Ectodermal cell (in vitro differentiated cells): ENCODE results near the gene POU2F3.

Source experiments
- H3K27ac ChIP-seq: 2 replicates; pipeline ENCODE4 v1.7.0; 2013; ENCODE audit warnings: mild to moderate bottlenecking, low read depth, low read length; ENCODE audit not compliant: insufficient read depth, poor library complexity, severe bottlenecking
- H3K27me3 ChIP-seq: 2 replicates; pipeline ENCODE4 v1.7.0; 2013; ENCODE audit warnings: mild to moderate bottlenecking, low read length; ENCODE audit not compliant: insufficient read depth, control insufficient read depth, poor library complexity, severe bottlenecking
- H3K36me3 ChIP-seq: one replicate; pipeline ENCODE4 v1.7.0; 2013; ENCODE audit warnings: low read length; ENCODE audit not compliant: control insufficient read depth, insufficient read depth
- H3K4me1 ChIP-seq: one replicate; pipeline ENCODE4 v1.7.0; 2013; ENCODE audit warnings: low read length; ENCODE audit not compliant: control insufficient read depth, insufficient read depth
- H3K4me3 ChIP-seq: 2 replicates; pipeline ENCODE4 v1.7.0; 2013; ENCODE audit warnings: low read depth, low read length, control low read depth; ENCODE audit not compliant: insufficient read depth
- H3K9me3 ChIP-seq: 2 replicates; pipeline ENCODE4 v1.7.0; 2013; ENCODE audit warnings: mild to moderate bottlenecking, low read length, moderate library complexity; ENCODE audit not compliant: control insufficient read depth
- WGBS, 2 experiments: methylation state at CpG; one replicate each; pipeline ENCODE4 v1.1.7; 2013; ENCODE audit warnings: missing lambda C conversion rate in 2 of 2; 5-methylcytosine and 5-hydroxymethylcytosine counted together

POU2F3 gene

GRCh38 chr11:120329556-120329955 is 89.6 kb downstream of the POU2F3 start:
- WGBS, 2 experiments = 79 to 80% methylated on average over 3 of the region's 3 CpGs
- Histone ChIP-seq H3K27me3 (no peaks in the 10 kb centered on the region), H3K27ac (no peak overlapping the region), H3K4me1 (peaks cover 8% of the 10 kb centered on the region), H3K4me3 (no peak overlapping the region), H3K36me3 (peaks cover 8% of the 10 kb centered on the region), H3K9me3 (no peaks in the 10 kb centered on the region)

GRCh38 chr11:120330045-120330444 is 90.1 kb downstream of the POU2F3 start:
- Histone ChIP-seq H3K4me1 (peaks cover 8% of the 10 kb centered on the region), H3K27ac (no peak overlapping the region), H3K27me3 (no peaks in the 10 kb centered on the region), H3K9me3 (no peaks in the 10 kb centered on the region), H3K36me3 (peaks cover 8% of the 10 kb centered on the region), H3K4me3 (no peak overlapping the region)
- WGBS, 2 experiments = 92 to 97% methylated on average over 6 of the region's 6 CpGs

GRCh38 chr11:120331301-120331996 is 91.5 kb downstream of the POU2F3 start:
- peaks cover 2% of the 10 kb centered on the region for H3K4me1 ChIP-seq
- H3K4me3 ChIP-seq = no peak overlapping the region
- H3K27ac ChIP-seq = no peak overlapping the region
- no peaks in the 10 kb centered on the region for H3K27me3 ChIP-seq
- peaks cover 8% of the 10 kb centered on the region for H3K36me3 ChIP-seq
- 93 to 97% methylated on average over 2 of the region's 2 CpGs for WGBS, 2 experiments
- no peaks in the 10 kb centered on the region for H3K9me3 ChIP-seq

GRCh38 chr11:120332822-120333716 is 93.1 kb downstream of the POU2F3 start:
- no peaks in the 10 kb centered on the region for H3K4me1 ChIP-seq
- peaks cover 8% of the 10 kb centered on the region for H3K36me3 ChIP-seq
- H3K27ac ChIP-seq = no peak overlapping the region
- no peaks in the 10 kb centered on the region for H3K9me3 ChIP-seq
- H3K27me3 ChIP-seq = no peaks in the 10 kb centered on the region
- no peak overlapping the region for H3K4me3 ChIP-seq
- 95 to 98% methylated on average over 3 of the region's 5 CpGs for WGBS, 2 experiments

GRCh38 chr11:120333801-120334200 is 93.9 kb downstream of the POU2F3 start:
- 93 to 94% methylated on average over 1 of the region's 1 CpG for WGBS, 2 experiments
- no peaks in the 10 kb centered on the region for H3K4me1 ChIP-seq
- H3K27me3 ChIP-seq = no peaks in the 10 kb centered on the region
- no peaks in the 10 kb centered on the region for H3K9me3 ChIP-seq
- H3K4me3 ChIP-seq = no peak overlapping the region
- peaks cover 8% of the 10 kb centered on the region for H3K36me3 ChIP-seq
- H3K27ac ChIP-seq = no peak overlapping the region

GRCh38 chr11:120334332-120334731 is 94.4 kb downstream of the POU2F3 start:
- H3K27me3 ChIP-seq = no peaks in the 10 kb centered on the region
- H3K4me3 ChIP-seq = no peak overlapping the region
- peaks cover 8% of the 10 kb centered on the region for H3K36me3 ChIP-seq
- no peak overlapping the region for H3K27ac ChIP-seq
- no peaks in the 10 kb centered on the region for H3K9me3 ChIP-seq
- 50 to 74% methylated on average over 1 of the region's 1 CpG for WGBS, 2 experiments
- H3K4me1 ChIP-seq = peaks cover 2% of the 10 kb centered on the region

- peaks cover 8% of the 10 kb centered on the region for H3K36me3 ChIP-seq
- H3K27ac ChIP-seq = no peak overlapping the region
- H3K9me3 ChIP-seq = no peaks in the 10 kb centered on the region
- no peaks in the 10 kb centered on the region for H3K27me3 ChIP-seq
- 5 to 14% methylated on average over 8 of the region's 8 CpGs for WGBS, 2 experiments
- peaks cover 8% of the 10 kb centered on the region for H3K4me1 ChIP-seq
- H3K4me3 ChIP-seq = peak overlapping the region; percentile 91
These were observed 95.0 kb downstream of the POU2F3 start for GRCh38 chr11:120334894-120335462.

GRCh38 chr11:120335556-120335907 is 95.6 kb downstream of the POU2F3 start:
- H3K4me1 ChIP-seq = peaks cover 8% of the 10 kb centered on the region
- no peaks in the 10 kb centered on the region for H3K27me3 ChIP-seq
- H3K9me3 ChIP-seq = no peaks in the 10 kb centered on the region
- 3 to 4% methylated on average over 19 of the region's 19 CpGs for WGBS, 2 experiments
- peak overlapping the region; percentile 91 for H3K4me3 ChIP-seq
- no peak overlapping the region for H3K27ac ChIP-seq
- H3K36me3 ChIP-seq = peaks cover 8% of the 10 kb centered on the region

GRCh38 chr11:120335908-120336640 is 96.1 kb downstream of the POU2F3 start, which contains the start of gene ARHGEF12:
Gene ARHGEF12 (plus strand): TSS chr11:120336413. CDS start chr11:120337244, 831 bp downstream.
- no peaks in the 10 kb centered on the region for H3K9me3 ChIP-seq
- peaks cover 4% of the 10 kb centered on the region for H3K36me3 ChIP-seq
- H3K4me3 ChIP-seq = peak within 1 kb of the TSS; percentile 91
- H3K4me1 ChIP-seq = peaks cover 8% of the 10 kb centered on the region
- WGBS, 2 experiments = 0% methylated on average over 92 of the region's 92 CpGs
- no peaks in the 10 kb centered on the region for H3K27me3 ChIP-seq
- H3K27ac ChIP-seq = peak within 1 kb of the TSS; percentile 61
